GM12875 (cell line): ENCODE results near the gene VGLL4.
"Not testable (repeated sequence)": the region's sequence is repeated elsewhere in the genome, so short reads cannot be mapped to it uniquely, and the experiment has no call there.

Experiments
- H3K4me3 ChIP-seq: one replicate; pipeline ENCODE4 v1.5.1; 2011; ENCODE audit warnings: low read depth, low read length, control low read depth
- TF ChIP-seq, protein P1 (sequence below): IDR thresholded peaks from 2 replicates; pipeline ENCODE4 v1.5.1; 2011; ENCODE audit warnings: low read depth, mild to moderate bottlenecking, control low read depth, inconsistent platforms, low read length, moderate library complexity, borderline replicate concordance; ENCODE audit not compliant: insufficient read depth

The VGLL4 gene

DNA sequence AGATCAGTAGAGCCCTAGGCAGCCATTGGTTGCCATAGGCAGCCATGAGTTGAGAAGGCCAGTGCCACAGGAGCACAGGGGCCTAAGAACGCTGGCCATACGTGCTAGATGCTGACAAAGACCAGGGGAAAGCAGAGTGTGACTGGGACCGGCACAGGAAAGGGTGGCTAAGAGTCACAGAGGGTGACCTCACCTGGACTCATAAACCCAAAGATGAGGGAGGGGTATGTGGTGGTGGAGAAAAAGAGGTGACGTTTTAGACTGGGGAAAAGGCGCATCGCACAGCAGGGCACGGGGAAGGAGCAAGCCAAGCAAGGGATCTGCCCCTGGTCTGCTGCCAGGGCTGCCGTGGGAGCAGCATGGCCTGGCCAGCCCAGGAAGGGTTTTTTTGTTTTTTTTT, 122.5 kb downstream of the VGLL4 start:
- TF ChIP-seq, protein P1, sequence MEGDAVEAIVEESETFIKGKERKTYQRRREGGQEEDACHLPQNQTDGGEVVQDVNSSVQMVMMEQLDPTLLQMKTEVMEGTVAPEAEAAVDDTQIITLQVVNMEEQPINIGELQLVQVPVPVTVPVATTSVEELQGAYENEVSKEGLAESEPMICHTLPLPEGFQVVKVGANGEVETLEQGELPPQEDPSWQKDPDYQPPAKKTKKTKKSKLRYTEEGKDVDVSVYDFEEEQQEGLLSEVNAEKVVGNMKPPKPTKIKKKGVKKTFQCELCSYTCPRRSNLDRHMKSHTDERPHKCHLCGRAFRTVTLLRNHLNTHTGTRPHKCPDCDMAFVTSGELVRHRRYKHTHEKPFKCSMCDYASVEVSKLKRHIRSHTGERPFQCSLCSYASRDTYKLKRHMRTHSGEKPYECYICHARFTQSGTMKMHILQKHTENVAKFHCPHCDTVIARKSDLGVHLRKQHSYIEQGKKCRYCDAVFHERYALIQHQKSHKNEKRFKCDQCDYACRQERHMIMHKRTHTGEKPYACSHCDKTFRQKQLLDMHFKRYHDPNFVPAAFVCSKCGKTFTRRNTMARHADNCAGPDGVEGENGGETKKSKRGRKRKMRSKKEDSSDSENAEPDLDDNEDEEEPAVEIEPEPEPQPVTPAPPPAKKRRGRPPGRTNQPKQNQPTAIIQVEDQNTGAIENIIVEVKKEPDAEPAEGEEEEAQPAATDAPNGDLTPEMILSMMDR, result no peak

DNA sequence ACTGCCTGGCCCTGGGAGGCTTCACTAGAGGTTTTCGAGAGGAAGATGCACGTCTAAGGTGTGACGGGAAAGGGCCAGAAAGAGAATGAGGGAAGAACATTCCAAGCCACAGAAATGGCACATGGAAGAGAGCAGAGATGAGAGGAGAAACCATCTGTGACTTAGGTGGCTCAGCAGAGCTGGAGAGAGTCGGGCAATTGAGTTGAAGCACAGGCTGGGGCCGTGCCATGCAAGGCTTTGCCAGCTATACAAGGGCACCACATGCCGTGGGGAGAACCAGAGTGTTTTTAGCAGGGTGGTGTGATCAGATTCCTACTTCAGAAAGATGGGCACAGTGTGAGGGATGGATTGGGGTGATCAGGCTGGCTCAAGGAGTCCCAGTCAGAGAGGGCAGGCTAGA, 126.1 kb downstream of the VGLL4 start:
- TF ChIP-seq, protein P1, result no peak
- H3K4me3 ChIP-seq, result no peak overlapping the region

More for the DNA sequence above, 122.5 kb downstream of the VGLL4 start:
- no peak overlapping the region for H3K4me3 ChIP-seq

DNA sequence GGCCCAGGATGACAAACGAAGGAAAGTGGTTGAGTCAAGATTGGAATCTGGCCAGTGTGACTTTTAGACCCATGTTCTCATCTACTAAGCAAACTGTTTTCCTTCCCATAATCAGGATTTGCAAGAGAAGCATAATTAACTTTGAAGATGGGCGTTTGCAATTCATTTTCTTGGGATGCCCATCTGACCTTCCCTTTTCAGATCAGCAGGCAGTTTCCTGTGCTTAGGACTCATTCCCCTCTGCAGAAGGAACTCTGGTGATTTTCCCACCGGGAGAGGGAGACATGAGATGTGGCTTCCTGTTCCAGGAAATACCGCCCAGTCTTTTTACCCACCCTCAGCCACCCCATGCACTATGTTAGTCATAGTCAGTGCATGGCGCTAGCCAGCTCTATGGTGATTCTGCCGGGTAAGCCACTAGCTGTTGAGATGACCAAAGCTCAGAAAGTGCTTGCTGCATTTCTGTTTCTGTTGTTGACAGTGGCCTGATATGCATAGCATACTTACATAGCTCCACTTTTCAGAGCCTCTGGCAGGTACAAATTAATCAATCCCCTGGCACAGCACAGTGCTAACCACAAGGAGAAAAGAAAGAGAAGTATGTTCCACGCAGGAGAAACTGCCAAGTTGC, 129.4 kb downstream of the VGLL4 start:
- TF ChIP-seq, protein P1, result no peak
- H3K4me3 ChIP-seq, result no peak overlapping the region

DNA sequence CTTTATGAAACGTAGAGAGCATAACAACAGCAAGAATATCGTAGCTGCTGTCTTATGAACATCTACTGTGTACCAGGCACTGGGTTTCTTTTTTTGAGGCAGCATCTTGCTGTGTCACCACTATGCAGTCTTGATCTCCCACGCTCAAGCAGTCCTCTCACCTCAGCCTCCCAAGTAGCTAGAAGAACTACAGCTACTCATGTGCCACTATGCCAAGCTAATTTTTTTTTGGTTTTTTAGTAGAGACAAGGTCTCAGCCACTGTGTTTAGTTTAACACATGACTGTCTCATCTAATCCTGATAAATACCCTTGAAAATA, 129.9 kb downstream of the VGLL4 start:
- TF ChIP-seq, protein P1, result no peak

DNA sequence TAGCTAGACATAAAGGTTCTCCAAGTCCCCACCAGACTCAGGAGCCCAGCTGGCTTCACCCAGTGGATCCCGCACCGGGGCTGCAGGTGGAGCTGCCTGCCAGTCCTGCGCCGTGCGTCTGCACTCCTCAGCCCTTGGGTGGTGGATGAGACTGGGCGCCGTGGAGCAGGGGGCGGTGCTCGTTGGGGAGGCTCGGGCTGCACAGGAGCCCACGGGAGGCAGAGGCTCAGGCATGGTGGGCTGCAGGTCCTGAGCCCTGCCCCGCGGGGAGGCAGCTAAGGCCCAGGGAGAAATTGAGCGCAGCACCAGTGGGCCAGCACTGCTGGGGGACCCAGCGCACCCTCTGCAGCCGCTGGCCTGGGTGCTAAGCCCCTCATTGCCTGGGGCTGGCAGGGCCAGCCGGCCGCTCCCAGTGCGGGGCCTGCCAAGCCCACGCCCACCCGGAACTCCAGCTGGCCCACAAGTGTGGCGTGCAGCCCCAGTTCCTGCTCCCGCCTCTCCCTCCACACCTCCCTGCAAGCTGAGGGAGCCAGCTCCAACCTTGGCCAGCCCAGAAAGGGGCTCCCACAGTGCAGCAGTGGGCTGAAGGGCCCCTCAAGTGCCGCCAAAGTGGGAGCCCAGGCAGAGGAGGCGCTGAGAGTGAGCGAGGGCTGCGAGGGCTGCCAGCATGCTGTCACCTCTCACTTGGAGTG, 130.4 kb downstream of the VGLL4 start:
- H3K4me3 ChIP-seq, result not testable (repeated sequence)

More for the DNA sequence above, 129.9 kb downstream of the VGLL4 start:
- no peak overlapping the region for H3K4me3 ChIP-seq

DNA sequence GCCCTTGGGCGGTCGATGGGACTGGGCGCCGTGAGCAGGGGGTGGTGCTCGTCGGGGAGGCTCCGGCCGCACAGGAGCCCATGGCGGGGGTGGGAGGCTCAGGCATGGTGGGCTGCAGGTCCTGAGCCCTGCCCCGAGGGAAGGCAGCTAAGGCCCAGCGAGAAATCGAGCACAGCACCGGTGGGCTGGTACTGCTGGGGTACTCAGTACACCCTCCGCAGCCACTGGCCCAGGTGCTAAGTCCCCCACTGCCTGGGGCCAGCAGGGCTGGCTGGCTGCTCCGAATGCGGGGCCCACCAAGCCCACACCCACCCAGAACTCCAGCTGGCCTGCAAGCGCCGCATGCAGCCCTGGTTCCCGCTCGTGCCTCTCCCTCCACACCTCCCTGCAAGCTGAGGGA, 132.1 kb downstream of the VGLL4 start:
- not testable (repeated sequence) for H3K4me3 ChIP-seq

DNA sequence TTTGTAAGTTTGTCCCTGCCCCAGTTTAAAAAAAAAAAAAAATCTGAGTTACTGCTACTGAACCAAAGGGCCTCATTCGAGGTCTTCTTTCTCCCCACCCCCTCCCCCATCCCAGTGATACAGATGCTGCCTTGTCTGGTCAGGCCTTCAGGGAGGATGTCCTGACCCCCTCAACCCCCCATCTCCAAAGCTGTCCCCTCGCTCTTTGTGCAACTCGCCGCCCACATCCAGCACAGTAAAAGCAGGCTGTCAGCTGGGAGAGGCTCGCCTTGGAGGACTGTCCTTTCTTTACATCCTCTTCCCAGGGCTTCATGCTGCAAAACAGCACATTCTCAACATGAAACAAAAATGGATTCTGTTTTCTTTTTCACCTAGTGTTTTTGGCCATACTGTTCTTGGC, 133.4 kb downstream of the VGLL4 start:
- no peak overlapping the region for H3K4me3 ChIP-seq
- TF ChIP-seq, protein P1, result no peak

DNA sequence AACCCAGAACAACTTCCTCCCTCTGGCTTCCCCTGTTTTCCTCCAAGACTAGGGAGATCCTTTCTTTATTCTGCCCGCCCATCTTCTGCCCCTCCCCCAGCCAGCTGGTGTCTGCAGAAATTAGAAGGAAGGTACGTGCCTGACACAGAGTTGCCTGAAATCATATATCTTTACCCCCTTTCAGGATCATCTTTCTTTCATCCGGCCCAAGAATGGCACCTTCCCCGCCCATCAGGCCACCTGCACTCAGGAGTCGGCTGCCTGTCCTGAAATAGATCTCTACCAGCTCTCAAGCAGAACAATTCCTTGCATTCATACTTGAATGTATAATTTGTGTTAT, 133.7 kb downstream of the VGLL4 start:
- H3K4me3 ChIP-seq, result no peak overlapping the region
- TF ChIP-seq, protein P1, result no peak
